Endothelial cell of umbilical vein (primary cell): ENCODE data around the gene CRY2.

Source experiments
- EZH2 ChIP-seq: IDR thresholded peaks from 2 replicates; pipeline ENCODE4 v1.6.1; 2012; ENCODE audit warnings: borderline replicate concordance, low read depth, mild to moderate bottlenecking, moderate library complexity, low read length, inconsistent platforms; ENCODE audit not compliant: severe bottlenecking
- FOS ChIP-seq: IDR thresholded peaks from 2 replicates; pipeline ENCODE4 v1.6.1; 2011; ENCODE audit warnings: mild to moderate bottlenecking, low read length, moderate library complexity, borderline replicate concordance; ENCODE audit not compliant: insufficient read depth
- GATA2 ChIP-seq: IDR thresholded peaks from 2 replicates; pipeline ENCODE4 v1.7.0; 2011; ENCODE audit warnings: low read depth, mild to moderate bottlenecking, moderate library complexity, mixed read lengths, low read length; ENCODE audit not compliant: insufficient read length, insufficient read depth
- JUN ChIP-seq: IDR thresholded peaks from 2 replicates; pipeline ENCODE4 v1.6.1; 2011; ENCODE audit warnings: borderline replicate concordance, low read depth; ENCODE audit not compliant: insufficient read length, insufficient read depth
- MYC ChIP-seq: IDR thresholded peaks from one replicate; pipeline ENCODE4 v1.6.1; 2011; ENCODE audit warnings: mild to moderate bottlenecking, low read depth, low read length
- POLR2A ChIP-seq: IDR thresholded peaks from 2 replicates; pipeline ENCODE4 v1.6.1; 2012; ENCODE audit warnings: low read depth, mild to moderate bottlenecking, control low read depth, low read length
- POLR2AphosphoS5 ChIP-seq: IDR thresholded peaks from 2 replicates; pipeline ENCODE4 v1.6.1; 2012; ENCODE audit warnings: low read depth, mild to moderate bottlenecking, control low read depth, low read length, moderate library complexity; ENCODE audit not compliant: insufficient read depth
- TF ChIP-seq, protein P1 (sequence below), 2 donors: IDR thresholded peaks; 1 replicate in 1 of 2; 2 replicates in 1 of 2; pipeline ENCODE4 v1.5.1; 2011; ENCODE audit warnings: low read length in 2 of 2, mild to moderate bottlenecking in 2 of 2, moderate library complexity in 2 of 2, control low read depth in 1 of 2, inconsistent platforms in 1 of 2, low read depth in 1 of 2; ENCODE audit not compliant: insufficient read depth in 1 of 2; ENCODE audit errors: extremely low read depth in 1 of 2
- TF ChIP-seq, protein P2 (sequence below): IDR thresholded peaks from 2 replicates; pipeline ENCODE4 v1.6.1; 2011; ENCODE audit not compliant: insufficient read depth, insufficient read length

DNA sequence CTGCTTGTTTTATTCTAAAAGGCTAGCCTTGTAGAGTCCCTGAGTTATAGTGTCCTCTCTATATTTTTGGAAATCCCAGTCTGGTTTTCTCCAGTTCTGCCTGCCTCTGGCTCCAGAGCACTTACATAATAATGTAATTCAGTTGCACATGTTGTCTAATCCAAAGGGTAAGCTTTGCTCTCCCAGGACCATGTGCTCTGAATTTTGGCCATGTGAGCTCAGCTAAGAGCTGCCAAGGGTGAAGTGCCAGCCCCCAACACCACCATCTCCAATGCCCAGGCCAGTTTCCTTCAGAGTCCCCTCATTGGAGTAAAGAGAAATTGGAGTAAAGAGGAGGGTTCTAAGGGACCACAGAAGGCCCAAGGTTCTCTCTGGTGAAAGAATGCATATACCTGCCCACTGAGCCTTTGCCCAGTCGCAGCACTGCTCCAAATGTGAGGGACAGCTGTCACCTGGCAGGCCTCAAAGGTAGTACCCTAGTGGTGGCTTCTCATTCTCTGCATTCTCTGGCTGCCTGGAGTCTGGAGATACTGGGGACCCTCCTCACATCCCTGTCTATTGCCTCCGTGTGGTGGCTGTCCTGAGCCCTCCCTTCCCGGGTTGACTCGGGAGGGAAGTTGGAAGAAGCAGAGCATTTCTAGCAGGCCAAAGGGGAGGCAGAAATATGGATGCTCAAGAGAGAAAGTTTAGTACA is 4.9 kb downstream of the CRY2 start:
- TF ChIP-seq, protein P1, sequence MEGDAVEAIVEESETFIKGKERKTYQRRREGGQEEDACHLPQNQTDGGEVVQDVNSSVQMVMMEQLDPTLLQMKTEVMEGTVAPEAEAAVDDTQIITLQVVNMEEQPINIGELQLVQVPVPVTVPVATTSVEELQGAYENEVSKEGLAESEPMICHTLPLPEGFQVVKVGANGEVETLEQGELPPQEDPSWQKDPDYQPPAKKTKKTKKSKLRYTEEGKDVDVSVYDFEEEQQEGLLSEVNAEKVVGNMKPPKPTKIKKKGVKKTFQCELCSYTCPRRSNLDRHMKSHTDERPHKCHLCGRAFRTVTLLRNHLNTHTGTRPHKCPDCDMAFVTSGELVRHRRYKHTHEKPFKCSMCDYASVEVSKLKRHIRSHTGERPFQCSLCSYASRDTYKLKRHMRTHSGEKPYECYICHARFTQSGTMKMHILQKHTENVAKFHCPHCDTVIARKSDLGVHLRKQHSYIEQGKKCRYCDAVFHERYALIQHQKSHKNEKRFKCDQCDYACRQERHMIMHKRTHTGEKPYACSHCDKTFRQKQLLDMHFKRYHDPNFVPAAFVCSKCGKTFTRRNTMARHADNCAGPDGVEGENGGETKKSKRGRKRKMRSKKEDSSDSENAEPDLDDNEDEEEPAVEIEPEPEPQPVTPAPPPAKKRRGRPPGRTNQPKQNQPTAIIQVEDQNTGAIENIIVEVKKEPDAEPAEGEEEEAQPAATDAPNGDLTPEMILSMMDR (IDR thresholded peaks at IDR 0.05; ENCODE audit: extremely low read depth in 1 of 2, insufficient read depth in 1 of 2, low read depth in 1 of 2, low read length in 2 of 2), result no peak
- TF ChIP-seq MYC (no peak), POLR2A (no peak), EZH2 (no peak), GATA2 (no peak), FOS (no peak), POLR2AphosphoS5 (no peak), JUN (no peak)
- TF ChIP-seq, protein P2, sequence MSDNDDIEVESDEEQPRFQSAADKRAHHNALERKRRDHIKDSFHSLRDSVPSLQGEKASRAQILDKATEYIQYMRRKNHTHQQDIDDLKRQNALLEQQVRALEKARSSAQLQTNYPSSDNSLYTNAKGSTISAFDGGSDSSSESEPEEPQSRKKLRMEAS, result peak; percentile 20
